ENCODE measurements around the gene FBF1.
"Not testable (repeated sequence)": the region's sequence is repeated elsewhere in the genome, so short reads cannot be mapped to it uniquely, and the experiment has no call there.

FBF1 gene

GRCh38 chr17:75889454-75889853 lies 51.4 kb downstream of the FBF1 start:
- DNase-seq (ENCODE audit: insufficient read length, low spot score) (no peak), FAIRE-seq (no peak)
- TF ChIP-seq POLR2A (IDR thresholded peaks at IDR 0.05; ENCODE audit: low read depth, low read length): no peak

- DNase-seq (ENCODE audit: insufficient read length, low spot score) (no peak), FAIRE-seq (no peak)
- TF ChIP-seq POLR2A (IDR thresholded peaks at IDR 0.05; ENCODE audit: low read depth, low read length): no peak
These were observed 52.4 kb downstream of the FBF1 start for GRCh38 chr17:75888484-75888883.

- DNase-seq (ENCODE audit: insufficient read length, low spot score); FAIRE-seq: not testable (repeated sequence)
These were observed 55.0 kb downstream of the FBF1 start for GRCh38 chr17:75885860-75886259.

- no peak for DNase-seq (ENCODE audit: insufficient read length, low spot score)
- no peak for FAIRE-seq
- TF ChIP-seq POLR2A (IDR thresholded peaks at IDR 0.05; ENCODE audit: low read depth, low read length): no peak
These were observed 55.4 kb downstream of the FBF1 start for GRCh38 chr17:75885431-75885830.

- no peak for FAIRE-seq
- DNase-seq (ENCODE audit: insufficient read length, low spot score): no peak
- TF ChIP-seq POLR2A (IDR thresholded peaks at IDR 0.05; ENCODE audit: low read depth, low read length): no peak
These were observed 59.0 kb downstream of the FBF1 start for GRCh38 chr17:75881678-75882454.

- FAIRE-seq (no peak), DNase-seq (ENCODE audit: insufficient read length, low spot score) (no peak)
- no peak for TF ChIP-seq POLR2A (IDR thresholded peaks at IDR 0.05; ENCODE audit: low read depth, low read length)
These were observed 60.6 kb downstream of the FBF1 start for GRCh38 chr17:75880266-75880665.

GRCh38 chr17:75878174-75878998 lies 62.5 kb downstream of the FBF1 start, which contains the start of gene TRIM47:
TSS of gene TRIM47 (minus strand) at chr17:75878581. CDS start at chr17:75878548, 33 bp downstream.
- no peak for FAIRE-seq
- DNase-seq (ENCODE audit: insufficient read length, low spot score): peak; percentile 77
- peak; percentile 76 for TF ChIP-seq POLR2A (IDR thresholded peaks at IDR 0.05; ENCODE audit: low read depth, low read length)

- FAIRE-seq (no peak), DNase-seq (ENCODE audit: insufficient read length, low spot score) (no peak)
- TF ChIP-seq POLR2A (IDR thresholded peaks at IDR 0.05; ENCODE audit: low read depth, low read length): peak; percentile 44; the same call in 1 of the 2 replicates
These were observed 63.1 kb downstream of the FBF1 start for GRCh38 chr17:75877752-75878173.

- peak; percentile 91 for DNase-seq (ENCODE audit: insufficient read length, low spot score)
- TF ChIP-seq POLR2A (IDR thresholded peaks at IDR 0.05; ENCODE audit: low read depth, low read length): peak; percentile 41; the same call in 1 of the 2 replicates
- FAIRE-seq: peak; percentile 48
These were observed 63.7 kb downstream of the FBF1 start for GRCh38 chr17:75876938-75877751.

- no peak; the same call in 1 of the 2 replicates for TF ChIP-seq POLR2A (IDR thresholded peaks at IDR 0.05; ENCODE audit: low read depth, low read length)
- FAIRE-seq (no peak), DNase-seq (ENCODE audit: insufficient read length, low spot score) (no peak)
These were observed 64.5 kb downstream of the FBF1 start for GRCh38 chr17:75876190-75876937.

GRCh38 chr17:75875940-75876189 lies 65.0 kb downstream of the FBF1 start:
- no peak for FAIRE-seq
- no peak for TF ChIP-seq POLR2A (IDR thresholded peaks at IDR 0.05; ENCODE audit: low read depth, low read length)
- peak; percentile 84 for DNase-seq (ENCODE audit: insufficient read length, low spot score)

- TF ChIP-seq POLR2A (IDR thresholded peaks at IDR 0.05; ENCODE audit: low read depth, low read length): no peak
- FAIRE-seq (no peak), DNase-seq (ENCODE audit: insufficient read length, low spot score) (no peak)
These were observed 65.5 kb downstream of the FBF1 start for GRCh38 chr17:75875182-75875939.

All from H54 (cell line).